Activated CD4-positive, alpha-beta T cell treated with anti-CD3 and anti-CD28 coated beads, Interleukin-2, Interleukin-6, amounts not matched to agents 100 ng/mL and 50 ng/mL, durations not matched to agents 16 hours and 8 hours (primary cell): Measurements from ENCODE around the gene VTI1A.
"Not testable (repeated sequence)": the region's sequence is repeated elsewhere in the genome, so short reads cannot be mapped to it uniquely, and the experiment has no call there.

ENCODE experiments used
- DNase-seq: peaks from one replicate; pipeline ENCODE4 v3.0.0-alpha.2; 2020

VTI1A gene

GRCh38 chr10:112456533-112456932 is 9.5 kb downstream of the VTI1A start:
- DNase-seq, result no peak

GRCh38 chr10:112460366-112460765 is 13.4 kb downstream of the VTI1A start:
- no peak for DNase-seq

GRCh38 chr10:112461029-112461887 is 14.2 kb downstream of the VTI1A start:
- peak; percentile 62 for DNase-seq

GRCh38 chr10:112464074-112464473 is 17.1 kb downstream of the VTI1A start:
- DNase-seq, result not testable (repeated sequence)

GRCh38 chr10:112465299-112465883 is 18.4 kb downstream of the VTI1A start:
- DNase-seq, result no peak

GRCh38 chr10:112466802-112467201 is 19.8 kb downstream of the VTI1A start:
- no peak for DNase-seq

GRCh38 chr10:112467541-112468075 is 20.6 kb downstream of the VTI1A start:
- DNase-seq, result no peak

- DNase-seq, result peak; percentile 49
Observed at GRCh38 chr10:112471878-112472487, 25.0 kb downstream of the VTI1A start.

GRCh38 chr10:112475575-112476218 is 28.7 kb downstream of the VTI1A start:
- DNase-seq, result no peak

GRCh38 chr10:112481602-112482001 is 34.6 kb downstream of the VTI1A start:
- DNase-seq, result no peak

GRCh38 chr10:112484399-112484798 is 37.4 kb downstream of the VTI1A start:
- DNase-seq, result no peak

GRCh38 chr10:112487964-112488363 is 40.9 kb downstream of the VTI1A start:
- no peak for DNase-seq

GRCh38 chr10:112490545-112490944 is 43.5 kb downstream of the VTI1A start:
- DNase-seq, result no peak

- no peak for DNase-seq
Observed at GRCh38 chr10:112491144-112491543, 44.1 kb downstream of the VTI1A start.

- DNase-seq, result no peak
Observed at GRCh38 chr10:112492736-112493135, 45.7 kb downstream of the VTI1A start.

- DNase-seq, result no peak
Observed at GRCh38 chr10:112497347-112497950, 50.4 kb downstream of the VTI1A start.

GRCh38 chr10:112498806-112499205 is 51.8 kb downstream of the VTI1A start:
- no peak for DNase-seq

GRCh38 chr10:112499985-112500384 is 53.0 kb downstream of the VTI1A start:
- not testable (repeated sequence) for DNase-seq

- no peak for DNase-seq
Observed at GRCh38 chr10:112502536-112502935, 55.5 kb downstream of the VTI1A start.

- DNase-seq, result no peak
Observed at GRCh38 chr10:112503643-112504042, 56.6 kb downstream of the VTI1A start.

- no peak for DNase-seq
Observed at GRCh38 chr10:112507046-112507445, 60.0 kb downstream of the VTI1A start.

GRCh38 chr10:112507988-112508387 is 61.0 kb downstream of the VTI1A start:
- DNase-seq, result no peak
